ENCODE results near the gene DES. TPM values are rescaled to one million over a fixed set of nuclear protein-coding genes. Genes with fewer than 3 reads are reported as not detected.

Gene DES
- total and polyA plus RNA-seq, 9 of the 15 experiments (the other 6 are each of a cell fraction or from before 2014, with no cell fraction given), result 2.5 to 58.9 (median 21.9) TPM

- TF ChIP-seq CUX1 (CRISPR knock-in tag; IDR thresholded peaks at IDR 0.05), result no peak
- no peak for TF ChIP-seq NRF1 (conservative IDR thresholded peaks at IDR 0.05 in 1 of 2, IDR thresholded peaks at IDR 0.05 in 1 of 2)
- no peak for TF ChIP-seq GABPB1 (CRISPR knock-in tag; IDR thresholded peaks at IDR 0.05)
- no peak for TF ChIP-seq NR4A1 (CRISPR knock-in tag; IDR thresholded peaks at IDR 0.05)
- TF ChIP-seq NR4A1 (tag; IDR thresholded peaks at IDR 0.05), result no peak
- no peak for TF ChIP-seq ZNF444 (CRISPR knock-in tag; IDR thresholded peaks at IDR 0.05)
Measured at GRCh38 chr2:219410390-219410789, 7.8 kb upstream of the DES start (continued).

GRCh38 chr2:219414857-219415256 is 3.3 kb upstream of the DES start:
- Histone ChIP-seq H3K4me3 (no peak overlapping the region), H4K20me1 (replicated peaks; ENCODE audit: control insufficient read depth, insufficient read depth, low read length) (no peaks in the 10 kb centered on the region), H3K27ac (ENCODE audit: extremely low read depth, low read depth, low read length) (no peak overlapping the region), H3K36me3 (ENCODE audit: control insufficient read depth, insufficient read depth, low read length) (no peaks in the 10 kb centered on the region), H3K9me3 (replicated peaks; ENCODE audit: control insufficient read depth, insufficient read depth, low read depth, low read length) (peaks cover 4% of the 10 kb centered on the region), H2AFZ (ENCODE audit: low read depth, low read length) (no peak overlapping the region), H3K79me2 (ENCODE audit: control insufficient read depth, insufficient read depth, low read length) (no peaks in the 10 kb centered on the region), H3K27me3 (ENCODE audit: control insufficient read depth in 2 of 2, insufficient read depth in 2 of 2, low read length in 2 of 2) (no peaks in the 10 kb centered on the region), H3K4me2 (ENCODE audit: insufficient read depth, low read length) (no peak overlapping the region), H3K9ac (ENCODE audit: insufficient read depth in 1 of 2, low read depth in 2 of 2, low read length in 2 of 2) (no peak overlapping the region), H3K9me1 (ENCODE audit: control insufficient read depth, insufficient read depth, low read length) (no peaks in the 10 kb centered on the region), H3K4me1 (replicated peaks in 1 of 2; ENCODE audit: control insufficient read depth in 2 of 2, insufficient read depth in 2 of 2, low read length in 2 of 2) (peaks cover 9 to 28% of the 10 kb centered on the region in 2 experiments)
- intact Hi-C loops (cut with micrococcal nuclease), result no loop called here
- WGBS (ENCODE audit: insufficient coverage, low coverage, missing lambda C conversion rate), result 61% methylated on average over 4 of the region's 4 CpGs
- in situ Hi-C loops (cut with MboI), result no loop called here
- ATAC-seq (no peak), DNase-seq (ENCODE audit: extremely low read depth in 1 of 4, low spot score in 3 of 4) (no peak), FAIRE-seq (peak; percentile 40)
- no TSS peak for BruUV-seq (replicated peaks)
- CTCF ChIA-PET (ENCODE audit: low intra/inter-chr PET ratio), result no interaction called here
- POLR2A ChIA-PET, result interaction anchor here (1.1 kb wide), 1 partner anchor 9 kb away, joined by 3 read pairs; no protein-coding TSS in a partner anchor
- TF ChIP-seq ZBTB49 (CRISPR knock-in tag; IDR thresholded peaks at IDR 0.05; ENCODE audit: borderline replicate concordance) (no peak), KAT2B (IDR thresholded peaks at IDR 0.05; ENCODE audit: low read depth, low read length) (no peak), ZNF785 (CRISPR knock-in tag; IDR thresholded peaks at IDR 0.05) (no peak)
- TF ChIP-seq, protein P1, sequence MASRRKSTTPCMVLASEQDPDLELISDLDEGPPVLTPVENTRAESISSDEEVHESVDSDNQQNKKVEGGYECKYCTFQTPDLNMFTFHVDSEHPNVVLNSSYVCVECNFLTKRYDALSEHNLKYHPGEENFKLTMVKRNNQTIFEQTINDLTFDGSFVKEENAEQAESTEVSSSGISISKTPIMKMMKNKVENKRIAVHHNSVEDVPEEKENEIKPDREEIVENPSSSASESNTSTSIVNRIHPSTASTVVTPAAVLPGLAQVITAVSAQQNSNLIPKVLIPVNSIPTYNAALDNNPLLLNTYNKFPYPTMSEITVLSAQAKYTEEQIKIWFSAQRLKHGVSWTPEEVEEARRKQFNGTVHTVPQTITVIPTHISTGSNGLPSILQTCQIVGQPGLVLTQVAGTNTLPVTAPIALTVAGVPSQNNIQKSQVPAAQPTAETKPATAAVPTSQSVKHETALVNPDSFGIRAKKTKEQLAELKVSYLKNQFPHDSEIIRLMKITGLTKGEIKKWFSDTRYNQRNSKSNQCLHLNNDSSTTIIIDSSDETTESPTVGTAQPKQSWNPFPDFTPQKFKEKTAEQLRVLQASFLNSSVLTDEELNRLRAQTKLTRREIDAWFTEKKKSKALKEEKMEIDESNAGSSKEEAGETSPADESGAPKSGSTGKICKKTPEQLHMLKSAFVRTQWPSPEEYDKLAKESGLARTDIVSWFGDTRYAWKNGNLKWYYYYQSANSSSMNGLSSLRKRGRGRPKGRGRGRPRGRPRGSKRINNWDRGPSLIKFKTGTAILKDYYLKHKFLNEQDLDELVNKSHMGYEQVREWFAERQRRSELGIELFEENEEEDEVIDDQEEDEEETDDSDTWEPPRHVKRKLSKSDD (conservative IDR thresholded peaks at IDR 0.05; ENCODE audit: low read length), result no peak

All from K562 (cell line).